Mucosa of descending colon (tissue), 3 donors: ENCODE results near the gene PAX6. TPM values are rescaled to one million over a fixed set of nuclear protein-coding genes. Genes with fewer than 3 reads are reported as not detected.

Experiments used
- ATAC-seq: fragments of 200-7000 bp; cut with Tn5 transposase; one replicate; pipeline ENCODE4 v1.9.1; 2020; ENCODE audit warnings: mild to moderate bottlenecking, moderate library complexity
- DNase-seq, 3 donors: peaks; one replicate each; pipeline ENCODE4 v3.0.0-alpha.2; 2020
- H3K36me3 ChIP-seq: fragments of 200-600 bp; one replicate; pipeline ENCODE4 v1.8.0; 2021; ENCODE audit warnings: low read depth, mild to moderate bottlenecking
- H3K4me1 ChIP-seq: fragments of 200-600 bp; one replicate; pipeline ENCODE4 v1.8.0; 2021; ENCODE audit warnings: low read depth, mild to moderate bottlenecking
- H3K4me3 ChIP-seq: fragments of 200-600 bp; one replicate; pipeline ENCODE4 v1.8.0; 2021; ENCODE audit warnings: mild to moderate bottlenecking
- H3K9me3 ChIP-seq: fragments of 200-600 bp; one replicate; pipeline ENCODE4 v1.8.0; 2021; ENCODE audit warnings: mild to moderate bottlenecking
- intact Hi-C, 2 donors: fragments of 100-400 bp; cut with DNase I in 1 of 2; cut with micrococcal nuclease in 1 of 2; formaldehyde crosslinking; loops; one replicate each; pipeline versions ENCODE4 v1.11.0 to v1.11.1; 2022; cut with DNase I, micrococcal nuclease
- total RNA-seq, 3 donors: library from RNA; stranded (reverse); fragmentation: NEBNext Ultra II Directional in 2 of 3; extraction: Animal tissue kit (Norgen Biotek cat#: 25700) in 2 of 3; gene quantifications; one replicate each; pipeline versions ENCODE4 v1.2.1 to v1.2.4, GENCODE V29; 2021 to 2023
- TF ChIP-seq, protein P1 (sequence below): fragments of 200-600 bp; IDR thresholded peaks from one replicate; pipeline ENCODE4 v1.8.0; 2022; ENCODE audit warnings: antibody characterized with exemption, mild to moderate bottlenecking
- donor health status: DM: no; HTN: no; CAD: no; lungs with moderate emphysema.
- donor health status: DM: no; HTN: no; CAD: no.
- donor health status: DM: no; HTN: yes; CAD: no.

PAX6 gene
- total RNA-seq, 3 donors from 2014 or later: 0.09 to 1.1 (median 0.63) TPM

GRCh38 chr11:31768749-31769640 is 42.1 kb downstream of the PAX6 start:
- DNase-seq: no peak
- no peak for ATAC-seq
- Histone ChIP-seq H3K4me1 (no peaks in the 10 kb centered on the region), H3K36me3 (no peaks in the 10 kb centered on the region), H3K9me3 (no peaks in the 10 kb centered on the region), H3K4me3 (no peak overlapping the region)
- intact Hi-C loops: no loop called here
- TF ChIP-seq, protein P1, sequence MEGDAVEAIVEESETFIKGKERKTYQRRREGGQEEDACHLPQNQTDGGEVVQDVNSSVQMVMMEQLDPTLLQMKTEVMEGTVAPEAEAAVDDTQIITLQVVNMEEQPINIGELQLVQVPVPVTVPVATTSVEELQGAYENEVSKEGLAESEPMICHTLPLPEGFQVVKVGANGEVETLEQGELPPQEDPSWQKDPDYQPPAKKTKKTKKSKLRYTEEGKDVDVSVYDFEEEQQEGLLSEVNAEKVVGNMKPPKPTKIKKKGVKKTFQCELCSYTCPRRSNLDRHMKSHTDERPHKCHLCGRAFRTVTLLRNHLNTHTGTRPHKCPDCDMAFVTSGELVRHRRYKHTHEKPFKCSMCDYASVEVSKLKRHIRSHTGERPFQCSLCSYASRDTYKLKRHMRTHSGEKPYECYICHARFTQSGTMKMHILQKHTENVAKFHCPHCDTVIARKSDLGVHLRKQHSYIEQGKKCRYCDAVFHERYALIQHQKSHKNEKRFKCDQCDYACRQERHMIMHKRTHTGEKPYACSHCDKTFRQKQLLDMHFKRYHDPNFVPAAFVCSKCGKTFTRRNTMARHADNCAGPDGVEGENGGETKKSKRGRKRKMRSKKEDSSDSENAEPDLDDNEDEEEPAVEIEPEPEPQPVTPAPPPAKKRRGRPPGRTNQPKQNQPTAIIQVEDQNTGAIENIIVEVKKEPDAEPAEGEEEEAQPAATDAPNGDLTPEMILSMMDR: no peak

GRCh38 chr11:31767685-31768084 is 43.4 kb downstream of the PAX6 start:
- H3K36me3 ChIP-seq: no peaks in the 10 kb centered on the region
- no peak for ATAC-seq
- intact Hi-C loops: no loop called here

GRCh38 chr11:31767066-31767465 is 44.1 kb downstream of the PAX6 start:
- H3K9me3 ChIP-seq: no peaks in the 10 kb centered on the region
- intact Hi-C loops: no loop called here
- TF ChIP-seq, protein P1: no peak
- DNase-seq (no peak), ATAC-seq (no peak)
- no peaks in the 10 kb centered on the region for H3K4me1 ChIP-seq
- H3K4me3 ChIP-seq: no peak overlapping the region
- H3K36me3 ChIP-seq: no peaks in the 10 kb centered on the region

More at GRCh38 chr11:31767685-31768084, 43.4 kb downstream of the PAX6 start:
- Histone ChIP-seq H3K4me1 (no peaks in the 10 kb centered on the region), H3K4me3 (no peak overlapping the region), H3K9me3 (no peaks in the 10 kb centered on the region)
- DNase-seq: no peak
- TF ChIP-seq, protein P1: no peak

DNA sequence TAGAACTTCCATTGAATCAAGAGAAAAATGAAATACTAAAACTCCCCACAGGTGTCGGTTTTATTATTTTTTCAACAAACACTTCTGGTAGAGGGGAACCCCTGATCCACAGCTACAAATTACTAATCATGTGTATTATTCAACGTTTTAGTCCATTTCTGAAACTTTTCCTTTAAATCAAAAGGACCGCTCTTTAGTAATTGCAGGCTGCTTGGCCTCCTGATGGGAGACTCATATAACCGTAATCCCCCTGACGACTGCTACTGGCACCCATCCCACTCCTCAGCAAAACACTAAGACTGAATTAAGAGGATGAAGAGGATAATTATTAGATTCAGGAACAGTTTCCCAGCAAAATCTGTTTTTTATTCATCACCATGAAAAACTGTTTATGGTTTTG is 46.4 kb downstream of the PAX6 start:
- Histone ChIP-seq H3K9me3 (no peaks in the 10 kb centered on the region), H3K4me1 (no peaks in the 10 kb centered on the region), H3K4me3 (no peak overlapping the region), H3K36me3 (no peaks in the 10 kb centered on the region)
- intact Hi-C loops: no loop called here
- TF ChIP-seq, protein P1: no peak
- ATAC-seq: no peak
- no peak for DNase-seq

DNA sequence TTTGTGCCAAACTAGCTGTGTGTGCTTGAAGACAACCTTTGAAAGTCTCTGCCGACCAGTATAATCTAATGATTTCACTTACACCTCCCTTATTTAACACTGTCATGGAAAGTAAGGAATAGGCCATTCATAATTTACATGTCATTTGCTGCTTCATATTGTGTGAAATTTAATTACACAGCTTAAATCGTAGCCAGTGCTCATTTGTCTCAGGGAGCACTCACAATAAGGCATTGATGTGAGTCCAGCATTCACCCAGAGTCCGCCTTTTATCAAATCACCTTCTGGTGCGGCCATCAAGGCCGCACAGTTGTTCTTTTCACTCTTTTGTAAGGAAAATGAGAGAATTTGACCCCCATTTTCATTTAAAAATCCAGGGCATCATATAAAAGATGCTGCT is 46.9 kb downstream of the PAX6 start:
- no peaks in the 10 kb centered on the region for H3K4me1 ChIP-seq
- TF ChIP-seq, protein P1: no peak
- DNase-seq: no peak
- ATAC-seq: no peak
- intact Hi-C loops: no loop called here
- no peak overlapping the region for H3K4me3 ChIP-seq
- no peaks in the 10 kb centered on the region for H3K36me3 ChIP-seq
- H3K9me3 ChIP-seq: no peaks in the 10 kb centered on the region
